GM10266 (cell line): ENCODE results near the gene SYAP1.

Source experiments
- DNase-seq: peaks from one replicate; pipeline ENCODE4 v3.0.0; 2012; ENCODE audit errors: extremely low spot score
- TF ChIP-seq, protein P1 (sequence below): IDR thresholded peaks from 2 replicates; pipeline ENCODE4 v1.5.1; 2012; ENCODE audit warnings: mild to moderate bottlenecking, low read depth; ENCODE audit not compliant: control insufficient read depth, insufficient read depth; ENCODE audit errors: missing control alignments

The SYAP1 gene

DNA sequence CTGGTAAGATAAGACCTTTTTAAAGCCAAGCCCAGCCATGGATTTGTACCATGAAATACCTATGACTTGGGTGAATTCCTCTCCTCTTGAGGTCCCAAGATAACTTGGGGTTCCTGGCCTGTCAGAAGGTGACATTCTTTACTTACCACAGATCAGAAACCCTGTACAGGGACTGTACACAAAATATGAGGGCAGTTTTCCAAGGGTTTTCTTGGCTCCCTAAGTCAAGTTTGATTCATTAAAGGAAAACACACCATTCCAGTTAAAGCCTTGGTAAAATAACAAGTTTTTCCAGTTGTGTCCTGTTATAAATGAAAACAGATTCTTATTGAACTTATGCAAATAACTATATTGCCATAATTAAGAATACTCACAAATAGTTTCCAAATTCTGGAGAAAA lies 8.2 kb downstream of the SYAP1 start:
- TF ChIP-seq, protein P1, sequence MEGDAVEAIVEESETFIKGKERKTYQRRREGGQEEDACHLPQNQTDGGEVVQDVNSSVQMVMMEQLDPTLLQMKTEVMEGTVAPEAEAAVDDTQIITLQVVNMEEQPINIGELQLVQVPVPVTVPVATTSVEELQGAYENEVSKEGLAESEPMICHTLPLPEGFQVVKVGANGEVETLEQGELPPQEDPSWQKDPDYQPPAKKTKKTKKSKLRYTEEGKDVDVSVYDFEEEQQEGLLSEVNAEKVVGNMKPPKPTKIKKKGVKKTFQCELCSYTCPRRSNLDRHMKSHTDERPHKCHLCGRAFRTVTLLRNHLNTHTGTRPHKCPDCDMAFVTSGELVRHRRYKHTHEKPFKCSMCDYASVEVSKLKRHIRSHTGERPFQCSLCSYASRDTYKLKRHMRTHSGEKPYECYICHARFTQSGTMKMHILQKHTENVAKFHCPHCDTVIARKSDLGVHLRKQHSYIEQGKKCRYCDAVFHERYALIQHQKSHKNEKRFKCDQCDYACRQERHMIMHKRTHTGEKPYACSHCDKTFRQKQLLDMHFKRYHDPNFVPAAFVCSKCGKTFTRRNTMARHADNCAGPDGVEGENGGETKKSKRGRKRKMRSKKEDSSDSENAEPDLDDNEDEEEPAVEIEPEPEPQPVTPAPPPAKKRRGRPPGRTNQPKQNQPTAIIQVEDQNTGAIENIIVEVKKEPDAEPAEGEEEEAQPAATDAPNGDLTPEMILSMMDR = no peak
- no peak for DNase-seq

- no peak for DNase-seq
- TF ChIP-seq, protein P1 = no peak
These were observed 11.0 kb downstream of the SYAP1 start for GRCh38 chrX:16730450-16730849.

- TF ChIP-seq, protein P1 = no peak
- no peak for DNase-seq
These were observed 13.6 kb downstream of the SYAP1 start for GRCh38 chrX:16733013-16733412.

DNA sequence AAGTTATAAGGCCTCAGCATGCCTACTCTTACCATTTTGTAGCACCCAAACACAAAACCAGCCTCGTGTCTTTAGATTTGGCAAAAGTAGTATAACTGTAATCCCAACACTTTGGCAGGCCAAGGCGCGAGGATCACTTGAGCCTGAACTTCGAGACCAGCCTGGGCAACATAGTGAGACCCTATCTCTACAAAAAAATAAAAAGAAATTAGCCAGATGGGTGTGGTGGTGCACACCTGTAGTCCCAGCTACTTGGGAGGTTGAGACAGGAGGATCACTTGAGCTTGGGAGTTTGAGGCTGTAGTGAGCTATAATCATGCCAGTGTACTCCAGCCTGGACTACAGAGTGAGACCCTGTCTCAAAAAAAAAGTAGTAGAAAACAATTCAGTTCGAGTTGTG lies 17.6 kb downstream of the SYAP1 start:
- no peak for DNase-seq

DNA sequence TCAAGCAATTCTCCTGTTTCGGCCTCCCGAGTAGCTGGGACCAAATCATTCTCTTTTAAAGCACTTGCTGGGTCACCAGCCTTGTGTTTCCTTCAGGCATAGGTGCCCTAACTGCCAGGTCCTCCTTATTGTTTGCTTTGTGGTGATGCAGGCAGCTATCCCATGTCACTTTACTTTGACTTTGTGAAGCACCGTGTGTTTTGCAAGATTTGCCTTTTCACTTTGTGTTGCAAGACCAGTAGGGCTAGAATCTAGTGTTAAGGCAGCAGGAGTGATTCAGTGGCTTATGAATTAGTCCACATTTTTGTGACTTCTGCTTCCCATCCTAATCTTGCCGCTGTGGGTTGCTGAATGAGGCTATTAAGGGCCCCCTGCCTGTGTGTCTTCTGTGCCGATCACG lies 20.2 kb downstream of the SYAP1 start:
- TF ChIP-seq, protein P1 = no peak
- no peak for DNase-seq

More for the DNA sequence above, 17.6 kb downstream of the SYAP1 start:
- TF ChIP-seq, protein P1 = no peak

GRCh38 chrX:16743604-16744325 lies 24.4 kb downstream of the SYAP1 start:
- TF ChIP-seq, protein P1 = no peak
- no peak for DNase-seq

DNA sequence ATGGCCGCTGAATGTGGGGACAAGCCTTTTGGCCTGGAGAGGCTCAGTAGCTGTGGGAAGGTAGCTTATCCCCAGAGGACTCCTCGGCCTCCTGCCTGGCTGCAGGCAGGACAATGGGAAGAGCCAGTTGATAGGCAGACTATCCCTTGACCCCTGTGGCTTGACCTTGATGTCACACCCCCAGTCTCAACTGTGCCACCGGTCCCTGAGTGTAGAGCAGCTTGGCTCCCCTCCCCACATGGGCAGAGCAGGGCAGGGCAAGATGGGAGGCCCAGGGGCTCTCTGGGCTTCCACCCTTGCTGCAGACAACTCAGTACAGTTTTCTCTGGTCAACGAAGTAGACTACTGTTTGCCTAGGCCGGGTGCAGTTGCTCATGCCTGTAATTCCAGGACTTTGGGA lies 25.7 kb downstream of the SYAP1 start:
- no peak for DNase-seq
- TF ChIP-seq, protein P1 = no peak
